ENCODE data around the gene BOLA3.
A peak's percentile ranks its signal among the peaks of the same experiment; 100 is the strongest.
"Not testable (repeated sequence)": the region's sequence is repeated elsewhere in the genome, so short reads cannot be mapped to it uniquely, and the experiment has no call there.

BOLA3 gene

GRCh38 chr2:74147727-74148456 lies at the start of gene BOLA3:
Gene BOLA3, minus strand, starts transcription at chr2:74147912. Its CDS starts 38 bp downstream, at chr2:74147874.
- peak; percentile 68 for TF ChIP-seq CTCF (IDR thresholded peaks at IDR 0.05; ENCODE audit: insufficient read depth, low read depth, low read length, missing control alignments)
- peak; percentile 93 for DNase-seq (ENCODE audit: low read depth)
- peak within 1 kb of the TSS; percentile 65 for H3K4me3 ChIP-seq (ENCODE audit: low read depth, low read length)

DNA sequence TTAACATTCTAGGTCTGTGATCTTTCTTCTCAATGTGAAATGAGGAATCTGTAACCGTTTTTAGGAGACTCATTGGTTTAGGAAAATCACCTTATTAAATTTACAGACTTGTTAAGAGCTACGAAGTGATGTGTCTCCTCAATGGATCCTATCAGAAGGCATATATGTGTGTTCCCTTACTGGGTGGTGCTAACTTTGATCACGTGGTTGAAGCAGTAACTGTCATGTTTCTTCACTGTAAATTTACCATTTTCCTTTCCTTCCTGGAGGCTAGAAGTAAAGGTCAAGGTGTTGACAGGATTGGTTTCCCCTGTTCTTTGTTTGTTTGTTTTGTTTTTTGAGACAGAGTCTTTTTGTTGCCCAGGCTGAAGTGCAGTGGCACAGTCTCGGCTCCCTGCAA lies 49.3 kb upstream of the BOLA3 start:
- H3K4me3 ChIP-seq (ENCODE audit: low read depth, low read length) = no peak overlapping the region
- DNase-seq (ENCODE audit: low read depth) = no peak
- no peak for TF ChIP-seq CTCF (IDR thresholded peaks at IDR 0.05; ENCODE audit: insufficient read depth, low read depth, low read length, missing control alignments)

- no peak for TF ChIP-seq CTCF (IDR thresholded peaks at IDR 0.05; ENCODE audit: insufficient read depth, low read depth, low read length, missing control alignments)
- DNase-seq (ENCODE audit: low read depth) = no peak
- no peak overlapping the region for H3K4me3 ChIP-seq (ENCODE audit: low read depth, low read length)
These were observed 47.1 kb upstream of the BOLA3 start for GRCh38 chr2:74194799-74195198.

DNA sequence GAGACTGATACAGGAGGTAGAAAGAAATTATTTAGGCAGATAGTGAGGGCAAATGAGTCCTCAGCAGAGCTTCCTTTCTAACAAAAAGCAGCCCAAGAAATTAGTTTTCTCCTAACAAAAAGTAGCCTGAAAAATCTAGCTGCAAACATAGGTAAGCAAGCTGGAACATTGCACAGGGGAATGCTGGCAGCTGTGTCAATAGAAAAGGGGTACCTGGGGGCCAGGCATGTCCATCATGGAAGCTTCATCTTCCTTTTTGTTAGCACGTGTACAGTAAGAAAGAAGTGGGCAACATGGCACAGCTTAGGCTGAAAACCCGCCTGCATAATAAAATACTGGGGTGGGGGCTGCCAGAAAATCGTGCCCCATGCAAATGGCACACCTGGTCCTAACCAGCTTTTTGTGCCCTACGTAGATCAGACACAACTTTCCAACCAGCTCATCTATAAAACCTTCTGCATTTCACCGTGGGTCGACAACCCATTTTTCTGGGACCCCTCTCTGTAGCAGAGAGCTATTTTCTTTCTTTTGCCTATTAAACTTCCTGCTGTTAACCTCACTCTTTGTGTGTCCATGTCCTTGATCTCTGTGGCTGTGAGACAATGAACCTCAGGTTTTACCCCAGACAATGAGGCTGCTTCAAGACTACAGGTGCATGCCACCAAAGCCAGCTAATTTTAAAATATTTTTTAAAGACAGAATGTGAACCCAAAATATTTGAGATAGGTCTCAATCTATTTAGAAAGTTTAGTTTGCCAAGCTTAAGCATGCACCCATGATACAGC lies 44.1 kb upstream of the BOLA3 start:
- TF ChIP-seq CTCF (IDR thresholded peaks at IDR 0.05; ENCODE audit: insufficient read depth, low read depth, low read length, missing control alignments) = no peak
- no peak overlapping the region for H3K4me3 ChIP-seq (ENCODE audit: low read depth, low read length)
- DNase-seq (ENCODE audit: low read depth) = no peak

DNA sequence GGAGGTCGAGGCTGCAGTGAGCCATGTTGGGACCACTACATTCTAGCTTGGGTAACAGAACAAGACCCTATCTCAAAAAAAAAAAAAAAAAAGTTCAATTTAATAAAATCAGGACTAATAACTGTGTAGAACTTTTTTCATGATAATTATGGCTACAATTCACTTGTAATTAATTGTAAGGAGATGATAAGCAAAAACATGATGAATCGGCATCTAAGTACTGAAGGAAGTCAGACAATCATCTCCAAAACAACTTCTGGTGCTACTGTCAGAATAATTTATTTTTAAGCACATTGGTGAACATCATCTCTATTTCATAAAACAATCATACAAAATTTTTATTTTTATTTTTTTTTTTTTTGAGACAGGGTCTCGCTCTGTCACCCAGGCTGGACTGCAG lies 41.0 kb upstream of the BOLA3 start:
- TF ChIP-seq CTCF (IDR thresholded peaks at IDR 0.05; ENCODE audit: insufficient read depth, low read depth, low read length, missing control alignments) = no peak
- no peak for DNase-seq (ENCODE audit: low read depth)
- no peak overlapping the region for H3K4me3 ChIP-seq (ENCODE audit: low read depth, low read length)

- no peak overlapping the region for H3K4me3 ChIP-seq (ENCODE audit: low read depth, low read length)
- DNase-seq (ENCODE audit: low read depth) = no peak
- no peak for TF ChIP-seq CTCF (IDR thresholded peaks at IDR 0.05; ENCODE audit: insufficient read depth, low read depth, low read length, missing control alignments)
These were observed 40.4 kb upstream of the BOLA3 start for GRCh38 chr2:74188018-74188601.

DNA sequence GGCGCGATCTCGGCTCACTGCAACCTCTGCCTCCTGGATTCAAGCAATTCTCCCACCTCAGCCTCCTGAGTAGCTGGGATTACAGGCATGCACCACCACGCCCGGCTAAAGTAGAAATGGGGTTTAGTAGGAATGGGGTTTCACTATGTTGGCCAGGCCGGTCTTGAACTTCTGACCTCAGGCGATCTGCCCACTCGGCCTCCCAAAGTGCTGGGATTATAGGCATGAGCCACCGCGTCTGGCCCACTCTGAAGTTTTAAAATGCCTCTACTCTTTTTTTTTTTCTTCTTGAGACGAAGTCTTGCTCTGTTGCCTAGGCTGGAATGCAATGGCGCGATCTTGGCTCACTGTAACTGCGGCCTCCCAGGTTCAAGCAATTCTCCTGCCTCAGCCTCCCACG lies 39.0 kb upstream of the BOLA3 start:
- DNase-seq (ENCODE audit: low read depth); H3K4me3 ChIP-seq (ENCODE audit: low read depth, low read length): not testable (repeated sequence)

All from GM12865 (cell line).